HG03066 (cell line): ENCODE measurements around the gene ADAMTS15.

Experiments
- ATAC-seq: cut with Tn5 transposase; IDR thresholded peaks from one replicate; pipeline ENCODE4 v1.9.1; 2021; ENCODE audit warnings: low read depth; ENCODE audit not compliant: unreplicated experiment

ADAMTS15 gene

GRCh38 chr11:130508913-130509312 is 60.5 kb downstream of the ADAMTS15 start:
- ATAC-seq, result no peak

- no peak for ATAC-seq
Observed at GRCh38 chr11:130509942-130510341, 61.5 kb downstream of the ADAMTS15 start.

- ATAC-seq, result no peak
Observed at GRCh38 chr11:130510407-130511006, 62.1 kb downstream of the ADAMTS15 start.

- ATAC-seq, result no peak
Observed at GRCh38 chr11:130511765-130512164, 63.3 kb downstream of the ADAMTS15 start.

- ATAC-seq, result no peak
Observed at GRCh38 chr11:130512662-130513061, 64.2 kb downstream of the ADAMTS15 start.

- no peak for ATAC-seq
Observed at GRCh38 chr11:130513132-130513531, 64.7 kb downstream of the ADAMTS15 start.

- no peak for ATAC-seq
Observed at GRCh38 chr11:130514316-130514715, 65.9 kb downstream of the ADAMTS15 start.

- ATAC-seq, result no peak
Observed at GRCh38 chr11:130514851-130515250, 66.4 kb downstream of the ADAMTS15 start.

- ATAC-seq, result no peak
Observed at GRCh38 chr11:130515829-130516553, 67.5 kb downstream of the ADAMTS15 start.

- no peak for ATAC-seq
Observed at GRCh38 chr11:130516554-130517505, 68.4 kb downstream of the ADAMTS15 start.

GRCh38 chr11:130518164-130518680 is 69.8 kb downstream of the ADAMTS15 start:
- no peak for ATAC-seq

GRCh38 chr11:130519128-130519932 is 70.9 kb downstream of the ADAMTS15 start:
- no peak for ATAC-seq

GRCh38 chr11:130520271-130520671 is 71.8 kb downstream of the ADAMTS15 start:
- ATAC-seq, result no peak

- ATAC-seq, result no peak
Observed at GRCh38 chr11:130522284-130522961, 74.0 kb downstream of the ADAMTS15 start.

- ATAC-seq, result no peak
Observed at GRCh38 chr11:130523166-130523565, 74.7 kb downstream of the ADAMTS15 start.

GRCh38 chr11:130523609-130524008 is 75.2 kb downstream of the ADAMTS15 start:
- ATAC-seq, result no peak

- no peak for ATAC-seq
Observed at GRCh38 chr11:130524132-130524790, 75.8 kb downstream of the ADAMTS15 start.

- no peak for ATAC-seq
Observed at GRCh38 chr11:130525307-130525706, 76.9 kb downstream of the ADAMTS15 start.
